ENCODE data around the gene LRCH1.
"Not testable (repeated sequence)": the region's sequence is repeated elsewhere in the genome, so short reads cannot be mapped to it uniquely, and the experiment has no call there.

Gene LRCH1, protein sequence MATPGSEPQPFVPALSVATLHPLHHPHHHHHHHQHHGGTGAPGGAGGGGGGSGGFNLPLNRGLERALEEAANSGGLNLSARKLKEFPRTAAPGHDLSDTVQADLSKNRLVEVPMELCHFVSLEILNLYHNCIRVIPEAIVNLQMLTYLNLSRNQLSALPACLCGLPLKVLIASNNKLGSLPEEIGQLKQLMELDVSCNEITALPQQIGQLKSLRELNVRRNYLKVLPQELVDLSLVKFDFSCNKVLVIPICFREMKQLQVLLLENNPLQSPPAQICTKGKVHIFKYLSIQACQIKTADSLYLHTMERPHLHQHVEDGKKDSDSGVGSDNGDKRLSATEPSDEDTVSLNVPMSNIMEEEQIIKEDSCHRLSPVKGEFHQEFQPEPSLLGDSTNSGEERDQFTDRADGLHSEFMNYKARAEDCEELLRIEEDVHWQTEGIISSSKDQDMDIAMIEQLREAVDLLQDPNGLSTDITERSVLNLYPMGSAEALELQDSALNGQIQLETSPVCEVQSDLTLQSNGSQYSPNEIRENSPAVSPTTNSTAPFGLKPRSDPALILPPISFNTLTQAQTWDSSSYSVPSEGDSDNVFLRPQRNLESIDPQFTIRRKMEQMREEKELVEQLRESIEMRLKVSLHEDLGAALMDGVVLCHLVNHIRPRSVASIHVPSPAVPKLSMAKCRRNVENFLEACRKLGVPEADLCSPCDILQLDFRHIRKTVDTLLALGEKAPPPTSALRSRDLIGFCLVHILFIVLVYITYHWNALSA

DNA sequence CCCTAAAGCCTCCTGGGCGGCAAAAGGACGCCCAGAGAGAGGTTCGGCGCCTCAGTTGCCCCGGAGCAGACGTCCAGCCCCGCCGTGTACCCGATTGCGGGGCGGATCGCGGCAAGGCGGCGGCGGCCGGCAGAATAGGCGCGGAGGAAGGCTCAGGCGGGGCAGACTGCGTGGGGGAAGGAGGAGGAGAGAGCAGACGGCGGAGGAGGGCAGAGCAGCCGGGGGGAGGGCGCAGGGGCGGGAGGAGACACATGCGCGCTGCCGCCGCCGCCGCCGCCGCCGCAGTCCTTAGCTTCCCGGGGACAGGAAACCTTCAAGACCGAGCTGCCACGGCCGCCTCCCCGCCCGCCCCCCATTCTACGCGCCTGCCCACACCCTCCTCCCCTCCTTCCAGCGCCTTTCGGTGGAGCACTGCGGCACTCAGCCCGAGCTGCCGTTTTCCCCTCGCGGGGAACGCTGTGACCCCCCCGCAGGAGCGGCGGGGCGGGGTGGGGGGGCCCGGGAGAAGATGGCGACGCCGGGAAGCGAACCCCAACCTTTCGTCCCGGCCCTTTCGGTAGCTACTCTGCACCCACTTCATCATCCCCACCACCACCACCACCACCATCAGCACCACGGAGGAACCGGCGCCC is at the start of gene LRCH1:
Gene LRCH1 (plus strand): TSS at position 282 of the 632 bp plus-strand sequence. CDS start 227 bp downstream, at position 509.
- DNase-seq = peak; percentile 92

DNA sequence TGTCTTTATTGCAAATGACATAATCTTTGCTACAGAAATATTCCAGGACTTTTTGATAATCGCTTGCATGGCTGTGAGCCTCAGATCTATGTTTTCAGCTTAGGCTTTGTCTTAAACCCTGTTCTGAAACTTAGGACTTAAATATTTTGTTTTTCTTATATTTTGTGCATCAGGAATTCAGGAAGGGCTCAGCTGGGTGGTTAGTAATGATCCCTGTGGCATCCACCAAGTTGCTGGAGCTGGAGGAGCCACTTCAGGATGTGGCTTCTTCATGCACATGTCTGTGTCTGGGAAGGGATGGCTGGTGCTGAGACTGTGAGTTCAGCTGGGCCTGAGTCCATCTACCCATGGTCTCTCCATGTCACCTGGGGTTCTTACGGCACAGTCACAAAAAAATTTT is 48.9 kb upstream of the LRCH1 start:
- no peak for DNase-seq

DNA sequence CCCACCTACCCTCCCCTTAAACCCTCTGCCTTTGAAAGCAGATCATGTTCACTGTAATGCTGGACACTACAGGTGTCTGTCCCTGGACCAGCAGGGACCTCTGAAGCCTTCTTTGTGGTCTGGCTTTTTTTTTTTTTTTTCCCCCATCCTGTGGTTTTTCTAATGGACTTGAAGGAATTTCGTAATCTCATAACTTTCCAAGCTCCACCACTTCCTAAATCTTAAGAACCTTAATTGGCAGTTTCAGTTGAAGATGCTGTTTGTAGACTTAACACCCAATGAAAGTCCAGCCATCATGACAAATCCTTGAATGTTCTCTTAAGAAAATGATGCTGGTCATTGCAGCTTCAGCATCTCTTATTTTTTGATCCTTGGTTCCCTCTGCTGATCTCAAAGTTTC is 45.0 kb upstream of the LRCH1 start:
- DNase-seq = no peak

DNA sequence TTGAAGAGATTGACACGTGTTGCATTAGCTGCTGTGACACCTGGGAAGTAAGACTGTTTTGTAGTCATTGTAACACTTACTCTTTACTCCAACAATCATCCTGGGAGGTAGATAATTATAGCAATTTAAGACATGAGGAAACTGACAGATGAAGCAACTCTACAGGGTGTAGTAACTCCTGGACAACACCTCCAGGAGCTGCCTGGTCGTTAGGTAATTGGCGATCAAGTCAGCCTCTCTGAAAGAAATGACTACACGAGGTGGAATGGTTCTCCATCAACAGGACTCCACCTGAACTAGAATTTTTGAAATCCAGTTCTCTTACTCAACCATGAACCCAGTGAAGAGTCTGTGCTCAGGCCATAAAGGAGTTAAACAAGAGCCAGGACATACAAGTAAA is 43.0 kb upstream of the LRCH1 start:
- no peak for DNase-seq

DNA sequence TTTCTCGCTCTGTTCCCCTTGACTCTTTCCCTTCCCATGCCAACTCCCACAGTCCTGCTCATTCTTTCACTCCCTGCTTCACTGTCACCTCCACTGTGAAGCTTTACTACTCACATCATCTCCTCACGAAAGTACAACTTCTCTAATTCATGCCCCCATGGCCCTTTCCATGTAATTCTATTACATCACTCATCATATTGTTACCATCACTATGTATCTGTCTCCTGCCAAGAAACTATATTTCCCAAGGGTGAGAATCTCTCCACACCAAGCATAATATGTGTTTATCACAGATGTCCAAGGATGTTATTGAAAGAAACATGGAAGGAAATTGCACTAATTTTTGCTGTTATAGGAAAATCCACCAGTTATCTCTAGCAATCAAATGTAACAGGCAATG is 37.2 kb upstream of the LRCH1 start:
- DNase-seq = no peak

DNA sequence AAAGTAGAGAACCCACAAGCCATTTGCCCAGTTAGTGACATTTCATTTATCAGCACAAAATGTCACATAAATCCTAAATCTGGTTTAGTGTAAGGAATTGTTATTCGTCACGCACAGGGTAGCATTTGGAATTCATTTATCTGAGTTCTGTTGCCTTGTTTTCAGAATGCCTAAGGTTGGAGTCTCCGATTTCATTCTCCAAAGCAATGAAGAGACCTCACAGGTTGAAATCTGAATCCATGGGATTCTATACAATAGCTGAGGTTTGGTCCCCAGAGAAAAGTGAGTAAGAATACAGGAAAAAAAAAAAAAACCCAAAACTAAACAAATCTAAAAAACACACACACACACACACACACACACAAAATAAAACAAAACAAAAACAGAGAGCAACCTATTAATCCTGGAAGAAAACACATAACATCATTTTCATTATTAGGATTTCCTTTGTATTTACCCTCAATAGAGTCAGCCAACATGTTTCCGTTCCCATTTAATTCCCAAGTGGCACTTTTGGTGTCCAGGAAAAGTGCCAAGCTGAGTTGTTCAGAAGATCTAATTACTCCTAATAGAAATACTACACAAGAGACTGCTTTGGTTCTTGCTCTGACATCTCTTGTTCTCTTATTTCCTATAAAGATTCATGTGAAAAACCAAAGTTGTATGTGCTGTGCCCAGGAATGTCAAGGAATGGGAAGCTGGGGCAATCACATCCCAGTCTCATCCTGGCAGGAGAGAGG is 36.2 kb upstream of the LRCH1 start:
- no peak for DNase-seq

DNA sequence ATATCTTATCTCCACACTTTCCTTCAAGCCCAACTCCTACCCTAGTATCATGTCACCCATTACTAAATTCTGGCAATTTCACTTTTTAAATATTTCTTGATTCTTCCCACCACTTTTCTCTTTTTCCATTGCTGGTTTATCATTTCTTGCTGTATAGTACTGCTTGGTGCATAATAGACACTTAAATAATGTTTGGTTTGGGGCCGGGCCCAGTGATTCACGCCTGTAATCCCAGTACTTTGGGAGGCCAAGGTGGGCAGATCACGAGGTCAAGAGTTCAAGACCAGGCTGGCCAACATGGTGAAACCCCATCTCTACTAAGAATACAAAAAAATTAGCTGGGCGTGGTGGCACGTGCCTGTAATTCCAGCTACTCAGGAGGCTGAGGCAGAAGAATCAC is 35.2 kb upstream of the LRCH1 start:
- DNase-seq = not testable (repeated sequence)

DNA sequence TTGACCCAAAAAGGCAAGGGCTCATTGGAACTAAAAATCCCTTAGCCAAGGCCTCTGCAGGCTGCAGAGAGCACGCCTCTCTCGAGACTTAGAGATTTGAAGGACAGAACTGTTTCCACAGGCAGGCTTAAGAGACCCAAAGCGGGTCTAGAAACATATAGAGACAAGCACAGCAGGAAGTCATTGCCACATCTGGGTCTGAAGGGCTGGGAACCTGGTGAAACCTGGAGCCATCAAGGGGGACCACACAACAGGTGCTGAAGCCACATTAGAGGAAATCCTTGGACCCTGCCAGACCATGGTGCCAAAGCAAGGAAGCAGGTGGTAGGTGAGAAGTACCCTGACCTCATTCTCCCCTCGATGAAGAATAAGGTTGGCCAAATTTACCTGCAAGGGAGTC is 33.8 kb upstream of the LRCH1 start:
- no peak for DNase-seq

DNA sequence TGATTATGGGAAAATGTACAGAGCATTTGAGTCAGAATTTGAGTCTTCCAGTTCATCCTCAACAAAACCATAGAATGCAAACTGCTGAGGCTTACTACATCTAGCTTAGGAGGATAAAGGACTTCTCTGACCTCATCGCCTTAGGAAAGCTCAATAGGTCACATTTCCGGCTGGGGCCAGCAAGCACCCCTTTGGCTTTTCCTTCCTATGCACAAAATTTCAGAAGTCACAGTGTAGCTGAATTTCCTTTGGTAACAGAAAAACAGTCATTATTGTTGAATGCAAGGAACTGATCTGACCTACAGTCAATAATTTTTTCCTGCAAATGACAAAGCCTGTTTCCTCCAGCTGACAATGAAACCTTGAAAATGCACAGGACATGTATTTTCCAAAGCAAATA is 32.8 kb upstream of the LRCH1 start:
- DNase-seq = no peak

DNA sequence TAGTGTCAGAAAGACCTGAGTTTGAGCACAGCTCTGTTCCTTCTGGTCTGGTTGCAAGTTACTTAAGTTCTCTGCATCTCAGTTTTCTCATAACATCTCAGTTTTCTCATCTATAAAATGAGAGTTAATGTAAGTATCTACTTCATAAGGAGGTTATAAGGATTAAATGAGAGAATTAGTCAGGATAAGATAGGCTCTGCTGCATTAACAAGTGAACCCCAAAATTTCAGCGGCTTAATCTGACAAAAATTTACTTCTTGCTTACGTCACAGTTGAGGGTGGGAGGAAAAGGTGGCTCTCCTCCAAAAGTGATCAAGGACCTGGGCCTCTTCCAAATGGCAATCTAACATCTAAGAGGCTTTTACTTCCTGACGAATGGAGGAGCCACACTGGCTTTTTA is 31.5 kb upstream of the LRCH1 start:
- DNase-seq = no peak

DNA sequence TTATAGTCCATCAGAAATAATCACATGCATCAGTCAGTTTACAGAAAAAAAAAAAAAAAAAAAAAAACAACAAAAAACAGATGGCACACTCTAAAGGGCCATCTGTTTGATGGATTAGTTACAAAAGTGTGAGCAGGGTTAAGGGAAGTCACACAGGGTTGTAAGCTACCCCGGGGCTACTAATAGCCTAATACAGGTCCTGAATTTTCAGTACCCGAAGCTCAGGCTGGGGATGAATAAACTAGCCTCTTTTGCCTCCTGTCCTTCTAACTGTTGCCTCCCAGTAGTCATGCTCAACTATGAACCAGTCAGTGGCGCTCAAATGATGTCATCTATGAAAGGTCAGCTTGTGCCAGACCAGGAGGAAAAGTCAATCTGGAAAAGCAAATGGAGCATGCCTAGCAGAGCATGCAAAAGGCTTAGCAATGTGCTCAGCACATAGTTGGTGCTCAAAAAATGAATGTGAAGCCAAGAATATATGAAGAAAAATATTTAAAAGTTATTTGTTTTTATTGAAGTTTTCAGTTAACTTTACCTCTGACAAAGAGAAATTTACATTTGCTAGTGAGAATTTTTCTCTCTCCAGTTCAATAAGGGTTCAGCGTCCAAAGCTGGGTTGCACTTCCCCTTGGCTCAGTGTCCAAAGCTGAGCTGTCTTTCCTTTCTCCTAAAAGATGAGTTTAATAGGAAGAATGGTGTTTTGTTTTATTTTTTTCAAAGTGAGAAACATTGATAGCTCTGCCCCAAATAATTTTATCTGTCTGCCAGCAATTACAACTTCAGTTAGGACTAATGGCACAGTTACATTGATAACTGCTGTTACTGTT is 30.8 kb upstream of the LRCH1 start:
- DNase-seq = no peak

DNA sequence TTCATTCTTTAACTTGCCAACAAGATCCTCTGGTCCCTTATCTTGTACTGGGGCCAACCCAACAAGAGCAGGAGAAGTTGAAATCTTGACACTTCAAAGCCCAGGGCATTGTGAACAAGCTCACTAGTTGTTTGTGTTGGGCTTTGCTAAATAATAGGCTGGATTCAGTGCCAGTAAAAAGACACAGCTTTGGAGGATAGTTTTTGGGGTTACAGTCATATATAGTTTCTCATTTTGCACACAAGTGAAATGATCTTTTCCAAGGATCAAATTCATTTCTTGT is 30.3 kb upstream of the LRCH1 start:
- DNase-seq = no peak

DNA sequence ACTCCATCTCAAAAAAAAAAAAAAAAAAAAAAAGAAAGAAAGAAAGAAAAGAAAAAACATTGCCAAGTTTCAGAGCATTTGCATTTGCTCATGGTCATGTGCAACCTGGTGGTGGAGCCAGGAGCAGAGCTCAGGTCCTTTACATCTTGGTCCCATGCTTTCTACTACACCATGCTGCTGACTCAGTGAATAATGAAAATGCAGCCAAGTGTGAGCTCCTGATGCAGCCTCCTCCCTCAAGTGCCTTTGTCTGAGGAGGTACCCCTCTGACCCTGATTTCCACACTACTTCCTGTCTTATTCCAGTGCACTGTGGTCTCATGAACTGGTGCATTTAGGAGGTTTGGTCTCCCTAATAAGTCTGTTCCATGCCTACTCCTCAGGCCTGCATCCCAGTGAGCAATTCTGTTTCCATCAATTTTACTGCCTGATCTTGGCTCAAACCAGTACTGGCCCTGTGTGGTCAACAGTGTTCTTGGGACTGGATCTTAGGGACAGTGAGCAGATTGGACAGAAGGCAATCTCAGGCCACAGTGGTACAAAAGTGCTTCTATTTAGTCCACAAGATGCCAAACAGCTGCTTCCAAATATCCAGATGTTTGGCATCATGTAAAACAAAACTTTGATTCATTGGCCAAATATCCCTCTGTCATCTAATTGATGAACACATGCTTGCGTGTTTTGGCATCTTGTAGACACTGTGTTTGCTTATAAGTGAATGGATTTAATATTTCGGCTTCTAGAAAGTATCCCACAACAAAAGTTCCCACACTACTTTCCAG is 28.8 kb upstream of the LRCH1 start:
- DNase-seq = no peak

DNA sequence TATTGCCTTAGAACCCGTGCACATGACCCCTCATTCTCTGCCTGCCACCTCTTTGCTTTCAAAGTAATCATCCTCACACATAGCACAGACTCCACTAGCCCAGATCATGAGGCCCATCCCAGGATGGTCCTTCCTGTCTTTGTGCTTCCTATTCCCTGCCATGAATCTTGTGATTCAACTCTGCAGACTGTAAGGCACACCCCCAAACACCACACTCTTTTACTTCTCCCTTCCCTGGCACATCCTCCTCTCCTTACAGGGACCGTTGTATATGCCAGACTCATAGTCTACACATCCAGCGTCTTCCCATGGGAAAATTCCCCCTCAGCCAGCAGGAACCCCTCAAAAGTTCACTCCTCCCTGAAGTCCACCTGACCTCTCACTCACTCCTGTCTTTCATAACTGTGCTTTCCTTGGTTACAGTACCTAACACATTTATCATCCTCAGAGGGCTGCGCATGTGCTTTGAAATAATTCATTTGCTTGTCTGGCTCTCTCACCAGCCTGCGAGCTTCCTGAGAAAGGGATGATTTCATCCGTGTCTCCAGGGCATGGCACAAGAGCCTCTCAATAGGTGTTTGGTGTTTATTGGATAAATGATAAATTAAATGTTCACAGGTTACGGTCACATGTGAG is 26.8 kb upstream of the LRCH1 start:
- DNase-seq = no peak

DNA sequence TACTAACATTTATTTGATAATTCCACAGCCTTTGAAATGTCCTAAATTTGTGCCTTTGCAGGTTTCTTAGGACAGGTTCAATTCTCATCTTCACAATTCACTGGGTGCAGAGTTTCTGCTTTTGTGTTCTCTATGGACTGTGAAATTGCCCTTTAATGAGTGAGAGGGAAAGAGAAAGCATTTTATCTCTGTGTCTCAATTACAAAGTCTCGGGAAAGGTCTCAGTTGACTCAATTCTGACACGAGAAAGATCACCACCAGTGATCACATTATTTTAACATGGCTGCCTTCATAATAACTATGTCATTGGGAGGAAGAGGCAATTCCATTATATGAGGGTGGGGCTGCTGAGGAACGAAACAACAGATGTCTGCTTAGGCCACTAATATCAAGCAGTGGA is 26.2 kb upstream of the LRCH1 start:
- DNase-seq = no peak

DNA sequence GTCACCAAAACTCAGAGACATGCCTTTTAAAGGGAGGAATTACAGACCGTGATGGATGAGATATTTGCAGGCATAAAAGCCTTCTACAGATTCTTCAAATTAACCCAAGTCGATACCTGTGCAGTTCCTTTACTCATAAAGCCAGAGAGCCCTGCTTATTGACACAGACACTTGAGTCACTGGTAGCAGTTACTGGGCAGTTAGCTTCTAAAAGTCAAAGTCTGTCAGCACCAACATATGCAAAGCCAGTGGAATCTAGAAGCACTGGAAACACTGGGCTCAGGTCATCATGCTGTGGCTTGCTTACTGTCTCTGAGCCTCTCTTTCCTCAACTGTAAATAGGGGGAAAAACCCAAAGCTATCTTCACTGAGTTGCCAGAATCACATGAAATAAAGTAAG is 25.7 kb upstream of the LRCH1 start:
- peak; percentile 84 for DNase-seq

DNA sequence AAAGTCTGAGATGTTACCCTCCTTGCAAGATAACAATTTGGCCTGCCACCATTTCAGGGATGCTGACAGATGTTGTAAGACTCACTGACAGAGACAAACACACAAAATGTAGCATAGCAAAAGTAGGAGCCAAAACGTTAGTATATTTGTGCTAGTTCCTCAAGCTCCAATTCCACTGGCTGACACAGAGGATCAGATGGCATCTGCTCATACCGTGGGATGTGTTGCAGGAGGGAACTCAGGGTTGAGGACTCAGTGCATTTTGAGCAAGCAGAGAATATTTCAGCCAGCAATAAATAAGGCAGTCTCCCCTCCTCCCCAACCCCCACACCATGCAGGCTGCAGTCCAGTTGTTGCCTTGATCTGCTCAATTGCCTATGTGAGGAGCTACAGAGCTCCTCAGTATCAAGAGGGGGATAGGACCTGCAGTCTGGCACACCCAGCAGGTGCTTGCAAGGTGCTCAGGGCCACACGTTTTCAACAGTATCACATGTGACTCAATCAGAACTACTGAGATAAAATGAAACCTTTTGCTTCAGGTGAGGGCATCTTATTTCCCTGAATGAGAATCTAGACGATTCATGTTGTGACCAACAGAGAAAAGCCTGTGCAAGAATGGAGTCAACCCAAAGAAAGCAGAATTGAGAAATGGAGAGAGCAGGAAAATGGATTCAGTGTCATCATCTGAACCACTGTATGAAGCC is 23.6 kb upstream of the LRCH1 start:
- DNase-seq = no peak

DNA sequence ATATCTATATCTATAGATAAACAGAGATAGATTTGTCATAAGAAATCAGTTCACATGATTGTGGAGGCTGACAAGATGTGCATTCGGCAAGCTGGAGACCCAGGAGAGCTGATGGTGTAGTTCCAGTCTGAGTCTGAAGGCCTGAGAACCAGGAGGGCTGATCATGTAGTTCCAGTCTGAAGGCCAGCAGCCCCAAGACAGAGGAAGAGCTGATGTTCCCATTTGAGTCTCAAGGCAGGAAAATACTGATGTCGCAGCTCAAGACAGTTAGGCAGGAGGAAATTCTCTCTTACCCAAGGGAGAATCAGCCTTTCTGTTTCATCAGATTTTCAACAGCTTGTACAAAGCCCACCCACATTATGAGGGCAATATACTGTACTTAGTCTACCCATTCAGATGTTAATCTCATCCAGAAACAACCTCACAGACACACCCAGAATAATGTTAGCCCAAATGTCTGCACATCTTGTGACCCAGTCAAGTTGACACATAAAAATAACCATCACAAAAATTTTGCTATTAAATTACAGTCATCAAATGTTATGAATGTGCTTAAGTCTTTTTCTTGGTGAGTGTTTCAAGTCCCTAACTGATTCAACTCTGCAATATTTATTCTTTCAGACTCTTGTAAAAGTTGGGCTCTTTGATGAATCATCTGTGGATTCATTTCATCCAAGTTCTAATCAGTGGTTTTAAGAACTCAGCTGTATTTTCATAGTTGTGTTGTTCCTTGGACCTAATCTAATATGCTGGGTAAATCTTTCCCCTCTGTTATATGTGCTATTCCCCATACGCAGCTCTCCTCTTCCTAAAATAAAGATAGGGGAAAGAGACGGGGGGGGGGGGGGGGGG is 22.7 kb upstream of the LRCH1 start:
- DNase-seq = no peak

DNA sequence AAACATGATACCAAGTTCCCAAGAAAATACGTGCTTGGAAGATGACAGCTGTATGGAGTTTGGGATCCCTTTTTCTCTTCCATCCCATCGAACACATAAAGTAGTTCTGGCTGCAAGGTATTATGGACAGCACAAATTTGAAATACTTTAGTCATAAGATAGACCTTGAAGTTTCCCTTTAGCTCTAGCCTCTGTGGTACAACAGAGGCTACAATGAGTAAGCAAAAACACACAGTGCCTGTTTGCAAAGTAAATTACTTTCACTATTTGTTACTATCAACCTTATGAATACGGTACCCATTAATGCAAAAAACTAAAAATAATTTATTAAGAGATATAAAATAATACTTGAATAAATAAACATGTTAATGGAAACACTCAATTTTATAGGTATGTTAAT is 21.0 kb upstream of the LRCH1 start:
- DNase-seq = no peak

DNA sequence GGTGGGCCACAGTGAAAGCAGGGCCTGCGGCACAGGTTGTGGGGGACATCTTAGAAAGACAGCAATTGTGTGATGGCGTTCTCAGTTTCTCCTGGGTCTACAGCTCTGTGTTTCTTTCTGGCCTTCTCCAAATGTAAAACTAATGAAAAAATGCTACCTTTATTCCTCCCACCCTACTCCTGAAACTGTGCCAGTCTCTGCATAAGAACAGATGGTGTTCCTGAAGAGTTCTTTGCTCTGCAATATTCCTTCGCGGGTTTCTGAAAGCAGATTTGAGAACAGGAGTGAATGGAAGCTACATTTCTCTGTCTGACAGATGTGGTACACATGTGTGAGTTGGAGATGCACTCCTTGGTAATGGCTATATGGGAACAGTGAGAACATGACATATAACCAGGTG is 18.0 kb upstream of the LRCH1 start:
- DNase-seq = no peak

Data from NCI-H526 treated with DMSO at 0.1 percent for 48 hours (cell line).